HEK293T (cell line): Measurements from ENCODE around the gene ATP10A.

Source experiments
- CTCF ChIA-PET: fragments of 350-600 bp; formaldehyde crosslinking; extraction: SDS; loops from one replicate; lab custom pipeline; 2021; ENCODE audit warnings: antibody characterized with exemption, inconsistent platforms; lab: Yijun Ruan, JAX
- POLR2A ChIA-PET: fragments of 350-600 bp; formaldehyde crosslinking; extraction: SDS; loops from one replicate; lab custom pipeline; 2020; ENCODE audit warnings: antibody characterized with exemption, inconsistent platforms; lab: Yijun Ruan, JAX
- DNase-seq: peaks from one replicate; pipeline ENCODE4 v3.0.0; 2012; ENCODE audit warnings: mixed read lengths; ENCODE audit errors: extremely low spot score
- ARNT ChIP-seq: fragments of 450-650 bp; IDR thresholded peaks from 2 replicates; pipeline ENCODE4 v1.6.1; 2017; ENCODE audit warnings: mild to moderate bottlenecking
- BHLHE40 ChIP-seq: fragments of 450-650 bp; IDR thresholded peaks from 2 replicates; pipeline ENCODE4 v1.6.1; 2016; ENCODE audit warnings: mild to moderate bottlenecking, moderate library complexity, borderline replicate concordance
- CTBP1 ChIP-seq: fragments of 450-650 bp; IDR thresholded peaks from 2 replicates; pipeline ENCODE4 v1.6.1; 2016; ENCODE audit warnings: borderline replicate concordance
- ELF4 ChIP-seq: fragments of 450-650 bp; IDR thresholded peaks from 2 replicates; pipeline ENCODE4 v1.6.1; 2017; ENCODE audit warnings: antibody characterized with exemption
- FOXA1 ChIP-seq: fragments of 450-650 bp; IDR thresholded peaks from 2 replicates; pipeline ENCODE4 v1.6.1; 2016; ENCODE audit warnings: mild to moderate bottlenecking
- FOXK2 ChIP-seq: fragments of 450-650 bp; IDR thresholded peaks from 2 replicates; pipeline ENCODE4 v1.6.1; 2016; ENCODE audit warnings: mild to moderate bottlenecking
- FOXM1 ChIP-seq: fragments of 450-650 bp; IDR thresholded peaks from 2 replicates; pipeline ENCODE4 v1.6.1; 2017; ENCODE audit warnings: mild to moderate bottlenecking, borderline replicate concordance
- HDGF ChIP-seq: fragments of 450-650 bp; IDR thresholded peaks from 2 replicates; pipeline ENCODE4 v1.6.1; 2017; ENCODE audit warnings: antibody characterized with exemption, borderline replicate concordance
- L3MBTL2 ChIP-seq: fragments of 450-650 bp; conservative IDR thresholded peaks from 2 replicates; pipeline ENCODE4 v1.6.1; 2016; ENCODE audit warnings: mild to moderate bottlenecking
- LEF1 ChIP-seq: fragments of 450-650 bp; IDR thresholded peaks from 2 replicates; pipeline ENCODE4 v1.6.1; 2017; ENCODE audit warnings: mild to moderate bottlenecking, borderline replicate concordance
- NFRKB ChIP-seq: fragments of 450-650 bp; IDR thresholded peaks from 2 replicates; pipeline ENCODE4 v1.6.1; 2016; ENCODE audit warnings: mild to moderate bottlenecking, moderate library complexity
- SP1 ChIP-seq: fragments of 450-650 bp; IDR thresholded peaks from 2 replicates; pipeline ENCODE4 v1.6.1; 2017
- SUZ12 ChIP-seq: fragments of 450-650 bp; IDR thresholded peaks from 2 replicates; pipeline ENCODE4 v1.6.1; 2016; ENCODE audit warnings: mild to moderate bottlenecking
- TARDBP ChIP-seq: fragments of 450-650 bp; IDR thresholded peaks from 2 replicates; pipeline ENCODE4 v1.6.1; 2016
- ZNF384 ChIP-seq: fragments of 450-650 bp; IDR thresholded peaks from 2 replicates; pipeline ENCODE4 v1.6.1; 2016
- TF ChIP-seq, protein P1 (sequence below): fragments of 450-650 bp; IDR thresholded peaks from 2 replicates; pipeline ENCODE4 v1.6.1; 2016

ATP10A gene

DNA sequence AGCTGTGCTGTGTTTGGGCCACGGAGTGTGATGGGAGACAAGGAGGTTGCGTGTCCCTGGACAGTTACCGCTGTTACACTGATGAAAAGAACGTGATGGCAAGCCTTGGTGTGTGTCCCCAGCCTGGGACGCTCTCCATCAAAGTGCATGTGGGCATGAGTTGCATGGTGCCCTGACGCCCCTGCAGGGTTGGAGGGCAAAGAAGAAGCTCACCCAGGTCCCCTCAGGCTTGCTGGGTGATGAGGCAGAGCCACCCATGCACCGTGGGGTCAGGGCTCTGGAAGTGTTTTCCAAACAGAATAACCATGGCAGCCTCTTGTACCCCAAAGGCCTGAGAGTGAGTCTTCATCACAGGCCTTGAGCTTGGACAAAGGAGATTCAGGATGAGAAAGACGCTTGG, 189.2 kb downstream of the ATP10A start:
- DNase-seq: no peak
- POLR2A ChIA-PET: no interaction called here
- TF ChIP-seq L3MBTL2: no peak
- no peak for TF ChIP-seq BHLHE40
- no peak for TF ChIP-seq LEF1
- TF ChIP-seq SUZ12: no peak
- no peak for TF ChIP-seq HDGF
- no peak for TF ChIP-seq SP1
- no peak for TF ChIP-seq ARNT
- no peak for TF ChIP-seq FOXM1
- no peak for TF ChIP-seq CTBP1
- TF ChIP-seq, protein P1, sequence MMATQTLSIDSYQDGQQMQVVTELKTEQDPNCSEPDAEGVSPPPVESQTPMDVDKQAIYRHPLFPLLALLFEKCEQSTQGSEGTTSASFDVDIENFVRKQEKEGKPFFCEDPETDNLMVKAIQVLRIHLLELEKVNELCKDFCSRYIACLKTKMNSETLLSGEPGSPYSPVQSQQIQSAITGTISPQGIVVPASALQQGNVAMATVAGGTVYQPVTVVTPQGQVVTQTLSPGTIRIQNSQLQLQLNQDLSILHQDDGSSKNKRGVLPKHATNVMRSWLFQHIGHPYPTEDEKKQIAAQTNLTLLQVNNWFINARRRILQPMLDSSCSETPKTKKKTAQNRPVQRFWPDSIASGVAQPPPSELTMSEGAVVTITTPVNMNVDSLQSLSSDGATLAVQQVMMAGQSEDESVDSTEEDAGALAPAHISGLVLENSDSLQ: no peak
- CTCF ChIA-PET: interaction anchor here (0.6 kb wide), 2 partner anchors 220 to 580 kb away, joined by 3 to 4 read pairs; no protein-coding TSS in a partner anchor

DNA sequence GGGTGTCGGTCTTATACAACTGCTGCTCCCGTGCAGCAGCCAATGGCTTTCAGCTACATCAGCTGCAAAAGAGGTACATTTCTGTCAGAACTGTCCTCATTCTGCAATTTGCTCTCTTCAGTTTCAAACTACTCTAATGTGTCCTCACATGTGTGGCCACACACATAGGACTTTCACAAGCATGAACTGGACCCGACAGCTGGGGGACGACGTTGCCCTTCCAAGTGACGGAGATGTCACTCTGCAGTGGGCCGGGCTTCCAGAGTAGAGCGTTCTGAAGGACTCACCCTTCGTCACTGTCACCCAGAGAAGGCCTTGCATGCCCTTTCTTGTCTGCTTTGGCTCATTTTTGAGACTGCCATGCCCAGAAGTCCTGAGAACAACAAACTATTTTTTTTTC, 189.8 kb downstream of the ATP10A start:
- ChIA-PET POLR2A (no interaction called here), CTCF (no interaction called here)
- TF ChIP-seq HDGF: no peak
- TF ChIP-seq SP1: no peak
- no peak for TF ChIP-seq CTBP1
- no peak for TF ChIP-seq FOXM1
- TF ChIP-seq LEF1: no peak
- no peak for TF ChIP-seq TARDBP
- no peak for DNase-seq

DNA sequence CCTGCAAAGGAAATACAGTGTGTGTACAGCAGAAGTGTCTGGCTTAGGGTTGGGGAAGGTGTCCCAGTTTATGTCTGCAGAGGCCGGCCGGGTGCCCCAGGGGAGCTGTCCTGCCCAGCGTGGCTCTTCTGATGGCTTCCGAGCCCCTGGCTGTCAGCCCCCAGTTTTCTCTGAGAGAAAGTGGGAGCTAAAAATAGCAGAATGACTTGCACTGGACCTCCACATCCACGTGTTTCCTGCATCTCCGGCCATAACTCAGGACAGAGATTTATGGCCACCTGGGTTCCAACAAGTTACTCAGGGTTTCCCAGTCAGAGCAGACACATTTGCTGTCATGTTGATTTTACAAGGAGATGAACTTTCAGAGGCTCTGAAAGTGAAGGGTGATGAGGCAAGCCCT, 192.0 kb downstream of the ATP10A start:
- ChIA-PET CTCF (interaction anchor here (0.7 to 1.0 kb wide), 2 partner anchors 39 to 1189 kb away, joined by 3 to 5 read pairs; no protein-coding TSS in a partner anchor), POLR2A (no interaction called here)
- DNase-seq: no peak
- no peak for TF ChIP-seq SP1
- TF ChIP-seq HDGF: no peak

DNA sequence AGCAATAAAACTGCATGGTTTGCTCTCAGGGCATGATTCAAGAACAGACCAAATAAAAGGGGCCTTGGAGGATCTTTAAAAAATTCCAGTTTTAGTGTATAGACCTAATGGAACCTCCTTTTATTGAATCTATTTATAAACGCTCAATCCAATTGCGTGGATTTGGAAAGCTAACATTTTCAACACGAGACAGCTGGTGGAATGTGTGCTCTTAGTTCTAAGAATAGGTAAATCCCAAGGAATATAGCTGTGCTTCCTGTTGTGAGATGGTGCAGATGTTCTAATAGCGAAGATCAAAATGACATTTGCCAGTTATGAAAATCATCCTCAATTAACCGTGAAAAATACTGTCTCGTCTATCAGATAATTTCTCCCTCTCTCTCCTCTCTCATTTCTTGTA, 192.5 kb downstream of the ATP10A start:
- CTCF ChIA-PET: interaction anchor here (1.0 kb wide), 1 partner anchor 39 kb away, joined by 5 read pairs; no protein-coding TSS in a partner anchor
- no peak for DNase-seq

DNA sequence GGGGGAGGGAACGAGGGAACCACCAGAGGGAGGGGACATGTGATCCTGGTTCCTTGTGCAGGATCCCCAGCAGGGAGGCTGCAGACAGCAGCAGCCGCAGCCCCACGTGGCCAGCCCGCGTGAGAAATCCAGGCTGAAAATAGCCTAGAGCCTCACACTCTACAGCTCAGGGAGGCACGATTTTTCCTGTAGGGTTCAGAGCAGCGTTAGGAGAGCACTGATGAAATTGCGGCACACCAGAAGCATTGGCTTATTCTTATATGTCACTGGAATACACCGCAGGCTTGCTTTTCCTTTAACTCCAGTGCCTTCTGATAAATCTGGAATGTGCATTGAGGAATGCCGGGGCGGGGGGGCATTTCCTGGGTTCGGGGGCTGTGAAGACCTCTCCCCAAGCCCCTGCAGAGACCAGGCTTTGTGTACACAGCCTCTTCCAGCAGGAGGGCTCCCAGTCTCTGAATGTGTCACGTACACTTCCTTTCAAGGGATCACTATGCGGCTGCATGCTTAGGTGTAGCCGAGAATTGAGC, 193.0 kb downstream of the ATP10A start:
- ChIA-PET CTCF (interaction anchor here (0.9 to 1.0 kb wide), 2 partner anchors 40 to 160 kb away, joined by 3 to 5 read pairs; no protein-coding TSS in a partner anchor), POLR2A (interaction anchor here (0.9 kb wide), 1 partner anchor 14 kb away, joined by 3 read pairs; no protein-coding TSS in a partner anchor)
- TF ChIP-seq FOXK2 (no peak), CTBP1 (no peak), ARNT (no peak), HDGF (no peak), L3MBTL2 (no peak), NFRKB (no peak), SUZ12 (no peak), LEF1 (no peak), ZNF384 (no peak), TARDBP (no peak), ELF4 (no peak), BHLHE40 (no peak), FOXM1 (no peak)
- peak; percentile 12 for DNase-seq

More for the DNA sequence above, 192.5 kb downstream of the ATP10A start:
- POLR2A ChIA-PET: no interaction called here
- TF ChIP-seq LEF1: no peak

DNA sequence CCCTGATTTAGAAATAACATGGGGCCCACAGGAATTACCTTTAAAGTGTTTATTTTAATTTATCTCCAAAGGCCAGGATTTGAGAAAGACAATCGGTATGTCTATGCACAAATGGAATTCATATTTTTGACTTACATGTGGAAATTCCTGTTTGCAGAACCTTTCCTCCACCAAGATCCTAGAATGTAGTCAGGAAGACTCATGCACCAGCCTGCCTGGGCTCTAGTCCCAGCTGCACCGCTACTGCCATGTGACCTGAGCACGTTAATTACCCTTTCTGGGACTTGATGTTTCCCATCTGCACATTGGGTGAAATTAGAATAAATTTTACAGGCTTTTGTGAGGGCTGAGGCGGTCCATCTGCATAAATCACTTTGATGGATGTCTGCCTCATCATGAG, 194.2 kb downstream of the ATP10A start:
- DNase-seq: no peak
- ChIA-PET CTCF (no interaction called here), POLR2A (no interaction called here)

DNA sequence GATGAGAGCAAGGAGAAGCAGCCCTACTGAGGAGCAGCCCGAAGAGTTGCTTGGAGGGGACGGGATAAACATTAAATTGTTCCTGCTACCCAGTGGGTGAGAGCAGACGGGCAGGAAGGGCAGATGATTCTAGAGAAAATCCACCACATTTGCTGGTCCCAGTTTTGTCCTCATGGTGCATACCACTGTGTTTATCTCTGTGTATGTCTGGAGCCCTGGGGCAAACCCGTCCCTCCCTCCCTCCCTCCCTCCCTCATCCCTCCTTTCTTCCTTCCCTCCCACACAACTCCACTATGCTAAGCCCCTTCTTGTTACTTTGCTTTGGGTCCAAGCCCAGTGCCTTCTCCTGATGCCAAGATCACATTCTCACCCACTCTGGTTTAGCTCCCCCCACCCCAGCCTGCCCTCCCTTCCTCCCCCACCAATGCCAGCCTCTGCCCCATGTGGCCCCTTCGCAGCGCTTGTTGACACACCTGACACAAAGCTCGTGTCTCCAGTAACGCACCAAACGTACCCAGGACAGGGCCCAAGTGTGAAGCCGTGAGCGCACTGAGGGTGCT, 194.8 kb downstream of the ATP10A start:
- no peak for DNase-seq
- ChIA-PET POLR2A (no interaction called here), CTCF (no interaction called here)
- no peak for TF ChIP-seq L3MBTL2
- no peak for TF ChIP-seq SUZ12
- no peak for TF ChIP-seq TARDBP
- no peak for TF ChIP-seq FOXM1
- no peak for TF ChIP-seq SP1
- TF ChIP-seq LEF1: no peak

More for the DNA sequence above, 194.2 kb downstream of the ATP10A start:
- no peak for TF ChIP-seq SP1
- TF ChIP-seq ZNF384: no peak
- no peak for TF ChIP-seq HDGF
- no peak for TF ChIP-seq ARNT
- no peak for TF ChIP-seq LEF1
- TF ChIP-seq FOXK2: no peak
- TF ChIP-seq CTBP1: no peak
- no peak for TF ChIP-seq SUZ12
- no peak for TF ChIP-seq FOXA1

DNA sequence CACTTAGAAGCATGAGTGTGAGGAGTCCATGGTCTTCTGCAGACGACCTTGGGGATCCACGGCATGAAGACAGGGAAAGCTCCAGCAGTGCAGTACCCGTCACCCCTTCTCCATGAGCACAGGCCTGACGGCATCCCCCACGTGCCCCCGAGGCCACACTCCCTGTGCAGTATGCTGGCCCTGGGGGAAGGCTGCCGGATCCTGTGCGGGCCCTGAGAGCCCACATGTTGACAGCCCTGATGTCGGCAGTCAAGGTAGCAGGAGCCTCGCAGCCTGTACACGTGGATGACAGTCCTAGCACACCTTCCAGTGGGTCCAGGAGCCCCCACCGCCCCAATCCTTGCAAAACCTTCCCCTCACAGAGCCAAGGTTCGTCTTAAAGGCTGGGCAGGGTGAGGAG, 195.3 kb downstream of the ATP10A start:
- DNase-seq: no peak
- POLR2A ChIA-PET: no interaction called here
- no peak for TF ChIP-seq ZNF384
- TF ChIP-seq ELF4: no peak
- no peak for TF ChIP-seq SP1
- no peak for TF ChIP-seq NFRKB
- no peak for TF ChIP-seq L3MBTL2
- no peak for TF ChIP-seq LEF1
- TF ChIP-seq, protein P1: no peak
- CTCF ChIA-PET: no interaction called here
